ENCODE data around the gene LDB1.

GRCh38 chr10:102140913-102141540 lies 20.9 kb upstream of the LDB1 start:
- TF ChIP-seq EZH2 (IDR thresholded peaks at IDR 0.05) (no peak), CTCF (IDR thresholded peaks at IDR 0.05) (no peak), EZH2phosphoT487 (IDR thresholded peaks at IDR 0.05) (no peak)
